Measurements from ENCODE around the gene UGT1A6. TPM values are rescaled to one million over a fixed set of nuclear protein-coding genes. Genes with fewer than 3 reads are reported as not detected.
A peak's percentile ranks its signal among the peaks of the same experiment; 100 is the strongest.

UGT1A6 gene
- polyA plus RNA-seq, 1 of the 3 experiments (the other 2 are of a cell fraction), result not detected

DNA sequence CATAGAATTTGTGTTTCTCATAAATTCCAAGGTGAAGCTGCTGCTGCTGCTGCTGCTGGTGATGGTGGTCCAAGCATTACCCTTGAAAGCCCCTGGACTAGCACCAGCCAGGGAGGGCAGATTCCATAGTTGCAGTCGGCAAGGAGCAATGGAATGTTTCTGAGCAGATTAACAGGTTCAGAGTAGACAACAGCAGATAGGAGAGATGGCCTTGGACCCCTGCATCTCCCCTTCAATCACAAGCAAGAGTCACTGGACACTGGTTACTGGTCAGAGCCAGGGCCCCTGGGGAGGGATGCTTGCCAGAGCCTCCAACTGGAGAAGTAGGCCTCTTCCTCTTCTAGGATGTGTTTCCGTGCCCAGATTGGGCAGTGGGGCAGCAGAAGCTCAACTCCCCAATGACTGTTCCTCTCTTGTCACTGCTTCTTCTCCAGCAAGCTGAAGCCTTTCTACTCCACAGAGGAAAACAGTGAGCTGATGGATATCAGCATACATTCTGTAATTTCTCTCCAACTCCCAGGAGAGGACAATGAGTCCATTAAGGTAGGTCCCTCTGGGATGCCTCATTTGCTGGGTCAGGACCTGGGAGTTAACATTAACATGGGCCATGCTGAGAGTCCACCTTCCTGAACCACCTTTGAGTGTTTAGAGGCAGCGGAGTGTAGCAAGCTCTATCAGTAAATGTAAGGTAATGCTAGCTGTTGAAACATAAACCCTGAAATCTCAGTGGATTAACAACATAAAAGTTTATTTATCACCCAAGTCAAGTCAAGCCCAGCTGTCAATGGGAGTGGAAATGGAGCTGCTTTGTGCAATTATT lies 120.8 kb downstream of the UGT1A6 start:
- no peak overlapping the region for H2AFZ ChIP-seq (ENCODE audit: low read depth)
- H4K20me1 ChIP-seq (ENCODE audit: insufficient read depth), result no peaks in the 10 kb centered on the region
- H3K9me2 ChIP-seq, result no peaks in the 10 kb centered on the region
- no peaks in the 10 kb centered on the region for H3K36me3 ChIP-seq (replicated peaks in 1 of 2; ENCODE audit: control insufficient read depth in 1 of 2, insufficient read depth in 2 of 2, low read length in 1 of 2)
- H3K4me1 ChIP-seq (ENCODE audit: control insufficient read depth in 1 of 2, insufficient read depth in 2 of 2, low read depth in 1 of 2, low read length in 1 of 2), result peaks cover 0 to 3% of the 10 kb centered on the region in 2 experiments; a peak in 1 of 4 replicates
- H3K4me3 ChIP-seq (ENCODE audit: low read depth in 2 of 2, low read length in 1 of 2), result no peak overlapping the region
- no peaks in the 10 kb centered on the region for H3K9me3 ChIP-seq
- H3K9ac ChIP-seq, result no peak overlapping the region
- CTCF ChIA-PET, result interaction anchor here (1.3 kb wide), 1 partner anchor 105 kb away, joined by 3 read pairs; no protein-coding TSS in a partner anchor
- H3K27me3 ChIP-seq (ENCODE audit: insufficient read depth), result no peaks in the 10 kb centered on the region; the same call in 1 of the 2 replicates
- H3K79me2 ChIP-seq (ENCODE audit: insufficient read depth), result no peaks in the 10 kb centered on the region
- TF ChIP-seq RXRA (IDR thresholded peaks at IDR 0.05; ENCODE audit: borderline replicate concordance, low read depth), result no peak
- no peak for TF ChIP-seq EP300 (IDR thresholded peaks at IDR 0.05; ENCODE audit: borderline replicate concordance in 1 of 2, low read depth in 1 of 2, low read length in 1 of 2)
- TF ChIP-seq, protein P1, sequence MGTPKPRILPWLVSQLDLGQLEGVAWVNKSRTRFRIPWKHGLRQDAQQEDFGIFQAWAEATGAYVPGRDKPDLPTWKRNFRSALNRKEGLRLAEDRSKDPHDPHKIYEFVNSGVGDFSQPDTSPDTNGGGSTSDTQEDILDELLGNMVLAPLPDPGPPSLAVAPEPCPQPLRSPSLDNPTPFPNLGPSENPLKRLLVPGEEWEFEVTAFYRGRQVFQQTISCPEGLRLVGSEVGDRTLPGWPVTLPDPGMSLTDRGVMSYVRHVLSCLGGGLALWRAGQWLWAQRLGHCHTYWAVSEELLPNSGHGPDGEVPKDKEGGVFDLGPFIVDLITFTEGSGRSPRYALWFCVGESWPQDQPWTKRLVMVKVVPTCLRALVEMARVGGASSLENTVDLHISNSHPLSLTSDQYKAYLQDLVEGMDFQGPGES (IDR thresholded peaks at IDR 0.05; ENCODE audit: low read depth, low read length), result no peak
- TF ChIP-seq, protein P2, sequence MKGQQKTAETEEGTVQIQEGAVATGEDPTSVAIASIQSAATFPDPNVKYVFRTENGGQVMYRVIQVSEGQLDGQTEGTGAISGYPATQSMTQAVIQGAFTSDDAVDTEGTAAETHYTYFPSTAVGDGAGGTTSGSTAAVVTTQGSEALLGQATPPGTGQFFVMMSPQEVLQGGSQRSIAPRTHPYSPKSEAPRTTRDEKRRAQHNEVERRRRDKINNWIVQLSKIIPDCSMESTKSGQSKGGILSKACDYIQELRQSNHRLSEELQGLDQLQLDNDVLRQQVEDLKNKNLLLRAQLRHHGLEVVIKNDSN (IDR thresholded peaks at IDR 0.05; ENCODE audit: borderline replicate concordance, low read depth), result no peak
- TF ChIP-seq MEF2A (IDR thresholded peaks at IDR 0.05; ENCODE audit: borderline replicate concordance, low read depth), result no peak
- TF ChIP-seq EZH2phosphoT487 (IDR thresholded peaks at IDR 0.05; ENCODE audit: borderline replicate concordance, low read depth), result no peak
- WGBS (ENCODE audit: low lambda C conversion rate), result 51% methylated on average over 3 of the region's 3 CpGs
- H3K4me2 ChIP-seq, result no peak overlapping the region
- H3F3A ChIP-seq (replicated peaks; ENCODE audit: insufficient read depth), result no peaks in the 10 kb centered on the region
- no peak for DNase-seq
- H3K27ac ChIP-seq (ENCODE audit: low read depth in 2 of 2, low read length in 1 of 2), result no peak overlapping the region
- POLR2A ChIA-PET, result no interaction called here

DNA sequence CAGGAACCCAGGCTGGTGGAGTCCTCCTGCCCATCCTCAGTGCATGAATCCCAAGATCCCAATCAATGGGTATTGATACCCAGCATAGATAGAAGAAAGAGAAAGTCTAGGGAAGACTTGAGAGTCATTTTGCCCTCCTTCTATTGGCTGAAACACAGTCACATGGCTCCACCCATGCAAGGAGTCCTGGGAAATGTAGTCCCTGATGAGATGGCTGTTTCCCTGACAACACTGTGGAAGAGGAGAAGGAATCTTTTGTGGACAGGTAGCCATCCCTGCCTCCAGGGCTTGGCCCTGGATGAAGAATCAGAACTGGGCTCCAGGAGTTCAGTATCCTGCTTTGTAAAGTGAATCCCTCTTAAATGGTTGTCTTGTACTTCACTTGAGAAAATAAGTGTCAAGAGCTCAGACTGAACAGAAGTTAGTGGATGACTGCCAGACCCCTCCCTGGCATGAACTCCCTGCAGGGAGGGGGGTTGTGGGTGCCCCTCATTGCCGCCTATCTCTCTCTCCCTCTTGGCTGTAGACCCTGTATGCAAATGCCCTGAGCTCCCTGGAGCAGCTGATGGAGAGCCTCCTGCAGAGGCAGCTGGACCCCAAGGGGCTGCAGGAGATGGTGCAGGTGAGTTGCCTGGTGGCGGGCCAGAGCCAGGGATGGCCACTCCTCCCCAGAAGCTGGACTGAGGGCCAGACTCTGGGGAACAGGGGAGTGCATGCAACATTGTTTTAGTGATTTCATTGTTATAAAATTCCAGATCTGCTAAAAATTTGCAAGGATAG lies 121.6 kb downstream of the UGT1A6 start:
- TF ChIP-seq, protein P2 (IDR thresholded peaks at IDR 0.05; ENCODE audit: borderline replicate concordance, low read depth), result peak; percentile 83
- TF ChIP-seq POLR2AphosphoS5 (IDR thresholded peaks at IDR 0.05; ENCODE audit: low read depth, low read length), result no peak
- Histone ChIP-seq H3K27ac (ENCODE audit: low read depth in 2 of 2, low read length in 1 of 2) (no peak overlapping the region), H4K20me1 (ENCODE audit: insufficient read depth) (no peaks in the 10 kb centered on the region), H3K36me3 (replicated peaks in 1 of 2; ENCODE audit: control insufficient read depth in 1 of 2, insufficient read depth in 2 of 2, low read length in 1 of 2) (no peaks in the 10 kb centered on the region), H3K27me3 (ENCODE audit: insufficient read depth) (no peaks in the 10 kb centered on the region; the same call in 1 of the 2 replicates), H3K9ac (no peak overlapping the region), H3F3A (replicated peaks; ENCODE audit: insufficient read depth) (no peaks in the 10 kb centered on the region), H3K79me2 (ENCODE audit: insufficient read depth) (no peaks in the 10 kb centered on the region), H3K4me2 (no peak overlapping the region), H2AFZ (ENCODE audit: low read depth) (no peak overlapping the region), H3K9me2 (no peaks in the 10 kb centered on the region), H3K4me1 (ENCODE audit: control insufficient read depth in 1 of 2, insufficient read depth in 2 of 2, low read depth in 1 of 2, low read length in 1 of 2) (peaks cover 0 to 3% of the 10 kb centered on the region in 2 experiments; a peak in 1 of 4 replicates), H3K4me3 (ENCODE audit: low read depth in 2 of 2, low read length in 1 of 2) (no peak overlapping the region), H3K9me3 (no peaks in the 10 kb centered on the region)
- ChIA-PET POLR2A (no interaction called here), CTCF (interaction anchor here (1.3 kb wide), 1 partner anchor 104 kb away, joined by 3 read pairs; no protein-coding TSS in a partner anchor)
- no peak for DNase-seq
- no CpG with 5 or more reads among the region's 2 CpGs for WGBS (ENCODE audit: low lambda C conversion rate)

Measured in SK-N-SH (cell line).